GM12892 (cell line): ENCODE measurements around the gene FSIP1.

Experiments used
- POLR2A ChIP-seq: IDR thresholded peaks from 2 replicates; pipeline ENCODE4 v1.6.1; 2011; ENCODE audit warnings: low read depth, low read length, control low read depth
- POLR2AphosphoS5 ChIP-seq: IDR thresholded peaks from 2 replicates; pipeline ENCODE4 v1.6.1; 2011; ENCODE audit warnings: low read depth, low read length, control low read depth

- TF ChIP-seq POLR2A (no peak), POLR2AphosphoS5 (no peak)
These were observed 101.8 kb downstream of the FSIP1 start for GRCh38 chr15:39680868-39681267.
